Body of pancreas (tissue), 4 donors: ENCODE data around the gene BARX1.

ENCODE experiments used
- POLR2A ChIP-seq, 3 donors: fragments of 450-650 bp; IDR thresholded peaks; one replicate each; pipeline ENCODE4 v1.6.1; 2016; ENCODE audit warnings: antibody characterized with exemption in 3 of 3, mild to moderate bottlenecking in 2 of 3
- TF ChIP-seq, protein P1 (sequence below), 7 experiments: fragments of 450-650 bp in 4 of 7; fragments of 200-600 bp in 3 of 7; sonication (generic) in 3 of 7; IDR thresholded peaks; one replicate each; pipeline ENCODE4 v1.5.1; 2016 to 2019; ENCODE audit warnings: antibody characterized with exemption in 7 of 7

DNA sequence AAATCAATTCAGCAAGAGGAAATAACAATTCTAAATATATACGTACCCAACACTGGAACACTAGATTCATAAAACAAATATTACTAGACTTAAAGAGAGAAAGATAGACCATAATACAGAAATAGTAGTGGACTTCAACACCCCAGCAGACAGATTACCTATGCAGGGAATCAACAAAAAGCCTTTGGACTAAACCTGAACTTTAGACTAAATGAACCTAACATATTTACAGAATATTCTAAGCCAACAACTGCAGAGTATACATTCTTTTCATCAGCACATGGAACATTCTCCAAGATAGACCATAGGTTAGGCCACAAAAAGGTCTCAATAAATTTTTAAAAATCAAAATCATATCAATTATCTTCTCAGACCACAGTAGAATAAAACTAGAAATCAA, 32.9 kb upstream of the BARX1 start:
- TF ChIP-seq, protein P1, sequence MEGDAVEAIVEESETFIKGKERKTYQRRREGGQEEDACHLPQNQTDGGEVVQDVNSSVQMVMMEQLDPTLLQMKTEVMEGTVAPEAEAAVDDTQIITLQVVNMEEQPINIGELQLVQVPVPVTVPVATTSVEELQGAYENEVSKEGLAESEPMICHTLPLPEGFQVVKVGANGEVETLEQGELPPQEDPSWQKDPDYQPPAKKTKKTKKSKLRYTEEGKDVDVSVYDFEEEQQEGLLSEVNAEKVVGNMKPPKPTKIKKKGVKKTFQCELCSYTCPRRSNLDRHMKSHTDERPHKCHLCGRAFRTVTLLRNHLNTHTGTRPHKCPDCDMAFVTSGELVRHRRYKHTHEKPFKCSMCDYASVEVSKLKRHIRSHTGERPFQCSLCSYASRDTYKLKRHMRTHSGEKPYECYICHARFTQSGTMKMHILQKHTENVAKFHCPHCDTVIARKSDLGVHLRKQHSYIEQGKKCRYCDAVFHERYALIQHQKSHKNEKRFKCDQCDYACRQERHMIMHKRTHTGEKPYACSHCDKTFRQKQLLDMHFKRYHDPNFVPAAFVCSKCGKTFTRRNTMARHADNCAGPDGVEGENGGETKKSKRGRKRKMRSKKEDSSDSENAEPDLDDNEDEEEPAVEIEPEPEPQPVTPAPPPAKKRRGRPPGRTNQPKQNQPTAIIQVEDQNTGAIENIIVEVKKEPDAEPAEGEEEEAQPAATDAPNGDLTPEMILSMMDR (IDR thresholded peaks at IDR 0.05): no peak
- TF ChIP-seq POLR2A (IDR thresholded peaks at IDR 0.05): no peak
